ENCODE data around the gene KAZALD1.

Gene KAZALD1

DNA sequence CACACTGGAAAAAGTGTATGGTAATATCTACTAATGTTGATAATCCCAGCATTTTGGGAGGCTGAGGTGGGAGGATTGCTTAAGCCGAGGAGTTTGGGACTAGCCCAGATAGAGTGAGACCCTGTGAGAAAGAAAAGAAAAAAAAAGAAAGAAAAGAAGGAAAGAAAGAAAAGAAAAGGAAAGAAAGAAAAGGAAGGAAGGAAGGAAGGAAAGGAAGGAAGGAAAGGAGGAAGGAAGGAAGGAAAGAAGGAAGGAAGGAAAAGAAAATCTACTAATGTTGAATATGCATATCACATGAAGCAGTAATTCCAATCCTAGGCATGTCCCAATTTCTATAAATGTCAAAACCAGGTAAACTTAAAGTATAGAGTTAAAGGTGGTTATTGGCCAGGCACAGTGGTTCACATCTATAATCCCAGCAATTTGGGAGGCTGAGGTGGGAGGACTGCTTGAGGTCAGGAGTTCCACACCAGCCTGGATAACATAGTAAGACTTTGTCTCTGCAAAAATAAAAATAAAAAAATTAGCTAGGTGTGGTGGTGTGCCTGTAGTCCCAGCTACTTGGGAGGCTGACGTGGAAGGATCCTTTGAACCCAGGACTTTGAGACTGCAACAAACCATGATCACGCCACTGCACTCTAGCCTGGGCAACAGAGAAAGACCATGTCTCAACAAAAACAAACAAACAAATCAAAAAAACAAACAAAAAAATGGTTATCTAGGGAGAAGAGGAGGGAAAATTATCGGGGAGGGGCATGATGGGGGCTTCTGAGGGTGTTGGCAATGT lies 5.2 kb upstream of the KAZALD1 start:
- Histone ChIP-seq H3K9me3 (ENCODE audit: control insufficient read depth, low read length) (no peaks in the 10 kb centered on the region), H3K27me3 (ENCODE audit: control insufficient read depth, insufficient read depth, low read length) (no peaks in the 10 kb centered on the region), H3K4me3 (ENCODE audit: low read length) (no peak overlapping the region), H3K36me3 (ENCODE audit: control insufficient read depth, insufficient read depth, low read length) (no peaks in the 10 kb centered on the region), H3K4me1 (ENCODE audit: control insufficient read depth, insufficient read depth, low read length) (peaks cover 17% of the 10 kb centered on the region), H3K9ac (ENCODE audit: low read length) (no peak overlapping the region)

DNA sequence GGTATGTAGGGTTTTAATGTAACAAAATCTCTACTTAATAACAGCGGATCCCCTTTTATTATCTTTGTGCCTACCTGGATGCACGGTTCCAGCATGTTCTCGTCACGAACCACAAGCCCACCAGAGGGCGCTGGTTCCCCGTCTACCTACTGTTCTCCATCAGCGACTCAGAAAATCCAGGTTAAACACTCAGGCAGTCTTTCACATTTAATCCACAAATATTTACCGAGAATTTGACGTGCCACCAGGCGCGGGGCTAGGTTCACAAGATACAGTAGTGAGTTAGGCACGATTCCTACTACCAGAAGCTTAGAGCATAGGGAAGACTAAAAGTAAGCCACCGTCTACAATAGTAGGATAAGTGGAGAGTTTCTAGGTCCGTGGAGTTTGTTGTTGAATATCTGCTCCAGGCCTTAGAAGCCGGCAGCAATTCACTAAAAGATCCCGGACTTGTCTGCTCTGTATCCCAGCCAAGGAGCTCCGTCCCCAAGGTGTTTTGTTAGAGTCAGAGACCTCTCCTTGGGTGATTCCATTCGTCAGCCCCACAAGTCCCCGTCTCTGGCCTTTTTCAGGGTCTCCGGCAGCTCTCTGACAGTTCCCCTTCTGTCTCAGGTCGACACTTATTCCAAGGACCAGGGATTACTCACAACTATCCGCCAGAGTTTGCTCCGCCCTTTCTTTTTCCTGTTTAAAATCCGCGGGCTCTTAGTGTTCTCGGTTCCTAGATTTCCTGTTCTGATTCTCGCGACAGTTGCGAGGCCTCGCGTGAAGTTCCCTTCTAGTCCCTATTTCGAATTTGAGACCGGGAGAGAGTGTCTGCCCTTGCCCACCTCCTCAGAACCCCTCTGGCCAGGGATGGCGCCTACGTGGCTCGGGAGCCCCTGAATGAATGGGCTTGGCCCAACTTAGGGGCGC lies 1.5 kb upstream of the KAZALD1 start:
- Histone ChIP-seq H3K9me3 (ENCODE audit: control insufficient read depth, low read length) (no peaks in the 10 kb centered on the region), H3K4me3 (ENCODE audit: low read length) (peak overlapping the region; percentile 93), H3K36me3 (ENCODE audit: control insufficient read depth, insufficient read depth, low read length) (no peaks in the 10 kb centered on the region), H3K9ac (ENCODE audit: low read length) (peak overlapping the region; percentile 94), H3K27me3 (ENCODE audit: control insufficient read depth, insufficient read depth, low read length) (peaks cover 11% of the 10 kb centered on the region), H3K4me1 (ENCODE audit: control insufficient read depth, insufficient read depth, low read length) (peaks cover 50% of the 10 kb centered on the region)

- H3K9me3 ChIP-seq (ENCODE audit: control insufficient read depth, low read length): no peaks in the 10 kb centered on the region
- H3K4me1 ChIP-seq (ENCODE audit: control insufficient read depth, insufficient read depth, low read length): peaks cover 52% of the 10 kb centered on the region
- H3K27me3 ChIP-seq (ENCODE audit: control insufficient read depth, insufficient read depth, low read length): peaks cover 11% of the 10 kb centered on the region
- H3K9ac ChIP-seq (ENCODE audit: low read length): peak overlapping the region; percentile 94
- no peaks in the 10 kb centered on the region for H3K36me3 ChIP-seq (ENCODE audit: control insufficient read depth, insufficient read depth, low read length)
- H3K4me3 ChIP-seq (ENCODE audit: low read length): peak overlapping the region; percentile 93
Observed at GRCh38 chr10:101060951-101061623, 702 bp upstream of the KAZALD1 start.

DNA sequence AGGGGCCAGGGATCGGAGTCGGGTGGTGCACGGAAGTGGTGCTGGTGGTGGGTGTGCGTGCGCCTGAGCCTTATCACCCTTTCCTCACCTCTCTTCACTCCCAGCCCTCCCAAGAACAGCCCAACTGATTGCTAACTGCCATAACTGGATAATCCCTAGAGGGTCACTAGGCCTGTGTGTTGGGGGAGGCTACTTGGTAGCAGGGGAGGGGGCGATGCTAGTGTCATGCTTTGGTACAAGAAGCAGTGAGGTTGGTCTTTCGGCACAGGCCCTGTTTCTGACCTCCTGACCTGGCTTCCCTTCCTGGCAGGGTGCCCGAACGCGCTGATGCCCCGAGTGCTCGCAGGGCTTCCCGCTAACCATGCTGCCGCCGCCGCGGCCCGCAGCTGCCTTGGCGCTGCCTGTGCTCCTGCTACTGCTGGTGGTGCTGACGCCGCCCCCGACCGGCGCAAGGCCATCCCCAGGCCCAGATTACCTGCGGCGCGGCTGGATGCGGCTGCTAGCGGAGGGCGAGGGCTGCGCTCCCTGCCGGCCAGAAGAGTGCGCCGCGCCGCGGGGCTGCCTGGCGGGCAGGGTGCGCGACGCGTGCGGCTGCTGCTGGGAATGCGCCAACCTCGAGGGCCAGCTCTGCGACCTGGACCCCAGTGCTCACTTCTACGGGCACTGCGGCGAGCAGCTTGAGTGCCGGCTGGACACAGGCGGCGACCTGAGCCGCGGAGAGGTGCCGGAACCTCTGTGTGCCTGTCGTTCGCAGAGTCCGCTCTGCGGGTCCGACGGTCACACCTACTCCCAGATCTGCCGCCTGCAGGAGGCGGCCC lies 652 bp downstream of the KAZALD1 start:
- Histone ChIP-seq H3K27me3 (ENCODE audit: control insufficient read depth, insufficient read depth, low read length) (peaks cover 11% of the 10 kb centered on the region), H3K36me3 (ENCODE audit: control insufficient read depth, insufficient read depth, low read length) (no peaks in the 10 kb centered on the region), H3K9ac (ENCODE audit: low read length) (peak overlapping the region; percentile 94), H3K4me1 (ENCODE audit: control insufficient read depth, insufficient read depth, low read length) (peaks cover 56% of the 10 kb centered on the region), H3K4me3 (ENCODE audit: low read length) (peak overlapping the region; percentile 93), H3K9me3 (ENCODE audit: control insufficient read depth, low read length) (no peaks in the 10 kb centered on the region)

- H3K9me3 ChIP-seq (ENCODE audit: control insufficient read depth, low read length): no peaks in the 10 kb centered on the region
- peaks cover 60% of the 10 kb centered on the region for H3K4me1 ChIP-seq (ENCODE audit: control insufficient read depth, insufficient read depth, low read length)
- H3K36me3 ChIP-seq (ENCODE audit: control insufficient read depth, insufficient read depth, low read length): no peaks in the 10 kb centered on the region
- H3K9ac ChIP-seq (ENCODE audit: low read length): peak overlapping the region; percentile 94
- H3K27me3 ChIP-seq (ENCODE audit: control insufficient read depth, insufficient read depth, low read length): peaks cover 11% of the 10 kb centered on the region
- H3K4me3 ChIP-seq (ENCODE audit: low read length): peak overlapping the region; percentile 93
Observed at GRCh38 chr10:101063050-101063525, 1.3 kb downstream of the KAZALD1 start.

GRCh38 chr10:101063548-101064414 lies 2.0 kb downstream of the KAZALD1 start:
- peak overlapping the region; percentile 94 for H3K9ac ChIP-seq (ENCODE audit: low read length)
- no peaks in the 10 kb centered on the region for H3K36me3 ChIP-seq (ENCODE audit: control insufficient read depth, insufficient read depth, low read length)
- H3K4me3 ChIP-seq (ENCODE audit: low read length): peak overlapping the region; percentile 93
- H3K4me1 ChIP-seq (ENCODE audit: control insufficient read depth, insufficient read depth, low read length): peaks cover 60% of the 10 kb centered on the region
- H3K9me3 ChIP-seq (ENCODE audit: control insufficient read depth, low read length): no peaks in the 10 kb centered on the region
- peaks cover 11% of the 10 kb centered on the region for H3K27me3 ChIP-seq (ENCODE audit: control insufficient read depth, insufficient read depth, low read length)

- no peak overlapping the region for H3K9ac ChIP-seq (ENCODE audit: low read length)
- H3K36me3 ChIP-seq (ENCODE audit: control insufficient read depth, insufficient read depth, low read length): no peaks in the 10 kb centered on the region
- H3K27me3 ChIP-seq (ENCODE audit: control insufficient read depth, insufficient read depth, low read length): peaks cover 11% of the 10 kb centered on the region
- H3K9me3 ChIP-seq (ENCODE audit: control insufficient read depth, low read length): no peaks in the 10 kb centered on the region
- peaks cover 62% of the 10 kb centered on the region for H3K4me1 ChIP-seq (ENCODE audit: control insufficient read depth, insufficient read depth, low read length)
- no peak overlapping the region for H3K4me3 ChIP-seq (ENCODE audit: low read length)
Observed at GRCh38 chr10:101064415-101065030, 2.7 kb downstream of the KAZALD1 start.

- Histone ChIP-seq H3K27me3 (ENCODE audit: control insufficient read depth, insufficient read depth, low read length) (peaks cover 11% of the 10 kb centered on the region), H3K4me3 (ENCODE audit: low read length) (peak overlapping the region; percentile 17), H3K36me3 (ENCODE audit: control insufficient read depth, insufficient read depth, low read length) (no peaks in the 10 kb centered on the region), H3K4me1 (ENCODE audit: control insufficient read depth, insufficient read depth, low read length) (peaks cover 64% of the 10 kb centered on the region), H3K9ac (ENCODE audit: low read length) (peak overlapping the region; percentile 90), H3K9me3 (ENCODE audit: control insufficient read depth, low read length) (no peaks in the 10 kb centered on the region)
Observed at GRCh38 chr10:101065481-101066145, 3.8 kb downstream of the KAZALD1 start.

DNA sequence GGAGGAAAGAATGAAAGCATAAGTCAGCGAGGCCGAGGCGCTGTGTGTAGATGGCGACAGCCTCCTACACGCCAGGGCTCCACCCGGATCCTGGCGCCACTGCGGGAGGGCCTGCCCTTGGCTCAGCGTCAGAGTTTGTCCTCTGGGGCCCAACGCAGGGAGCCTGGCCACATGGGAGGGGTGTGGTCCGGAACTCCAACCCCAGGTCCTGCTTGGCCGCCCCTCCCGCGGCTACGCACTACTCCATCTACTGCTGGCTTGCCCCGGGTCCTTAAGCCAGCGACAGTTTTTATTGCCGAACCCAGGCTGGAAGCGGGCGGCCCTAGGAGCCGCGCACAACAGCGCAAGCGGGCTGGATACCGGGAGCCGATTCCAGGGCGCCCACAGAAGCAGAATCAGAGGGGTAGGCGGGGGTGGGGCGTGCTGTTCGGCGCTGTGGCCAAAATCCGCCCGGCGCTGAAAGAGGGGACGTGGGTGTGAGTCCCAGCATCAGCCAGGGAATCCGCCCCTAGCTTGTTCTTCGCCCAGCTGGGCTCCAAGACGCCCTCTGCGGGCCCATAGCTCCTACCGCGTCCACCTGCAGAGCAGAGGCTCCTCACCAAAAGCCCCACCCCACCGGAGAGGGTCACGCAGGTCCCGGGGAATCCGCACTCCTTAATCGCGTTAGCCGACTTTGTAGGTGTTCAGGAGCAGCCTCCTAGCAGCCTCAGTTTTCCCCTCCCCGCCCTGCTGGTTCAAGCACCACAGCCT lies 4.5 kb downstream of the KAZALD1 start:
- Histone ChIP-seq H3K4me1 (ENCODE audit: control insufficient read depth, insufficient read depth, low read length) (peaks cover 69% of the 10 kb centered on the region), H3K4me3 (ENCODE audit: low read length) (peak overlapping the region; percentile 17), H3K27me3 (ENCODE audit: control insufficient read depth, insufficient read depth, low read length) (peaks cover 11% of the 10 kb centered on the region), H3K9ac (ENCODE audit: low read length) (peak overlapping the region; percentile 90), H3K9me3 (ENCODE audit: control insufficient read depth, low read length) (no peaks in the 10 kb centered on the region), H3K36me3 (ENCODE audit: control insufficient read depth, insufficient read depth, low read length) (no peaks in the 10 kb centered on the region)
